Neuron (in vitro differentiated cells): ENCODE measurements around the gene NGF.

Experiments used
- H2AFZ ChIP-seq: one replicate; pipeline ENCODE4 v1.6.1; 2013; ENCODE audit warnings: low read depth, mild to moderate bottlenecking, inconsistent platforms, low read length, moderate library complexity
- H3K27me3 ChIP-seq: one replicate; pipeline ENCODE4 v1.6.1; 2013; ENCODE audit warnings: low read length; ENCODE audit not compliant: insufficient read depth
- H3K36me3 ChIP-seq: one replicate; pipeline ENCODE4 v1.6.1; 2013; ENCODE audit warnings: low read length; ENCODE audit not compliant: insufficient read depth
- H3K4me1 ChIP-seq: one replicate; pipeline ENCODE4 v1.6.1; 2013; ENCODE audit warnings: low read length; ENCODE audit not compliant: insufficient read depth
- H3K4me3 ChIP-seq: 2 replicates; pipeline ENCODE4 v1.5.1; 2013; ENCODE audit warnings: mild to moderate bottlenecking, low read length, moderate library complexity
- H3K9me3 ChIP-seq: one replicate; pipeline ENCODE4 v1.6.1; 2013; ENCODE audit warnings: low read length

NGF gene

GRCh38 chr1:115278211-115278610 lies 59.8 kb downstream of the NGF start:
- Histone ChIP-seq H3K36me3 (no peaks in the 10 kb centered on the region), H2AFZ (no peak overlapping the region), H3K4me1 (no peaks in the 10 kb centered on the region), H3K27me3 (no peaks in the 10 kb centered on the region), H3K4me3 (no peak overlapping the region), H3K9me3 (no peaks in the 10 kb centered on the region)

- Histone ChIP-seq H3K4me3 (no peak overlapping the region), H3K9me3 (no peaks in the 10 kb centered on the region), H3K36me3 (no peaks in the 10 kb centered on the region), H2AFZ (no peak overlapping the region), H3K4me1 (no peaks in the 10 kb centered on the region), H3K27me3 (no peaks in the 10 kb centered on the region)
Measured at GRCh38 chr1:115277276-115277675, 60.8 kb downstream of the NGF start.

GRCh38 chr1:115275216-115275615 lies 62.8 kb downstream of the NGF start:
- no peaks in the 10 kb centered on the region for H3K27me3 ChIP-seq
- no peak overlapping the region for H2AFZ ChIP-seq
- no peaks in the 10 kb centered on the region for H3K36me3 ChIP-seq
- H3K9me3 ChIP-seq: no peaks in the 10 kb centered on the region
- H3K4me1 ChIP-seq: no peaks in the 10 kb centered on the region
- H3K4me3 ChIP-seq: no peak overlapping the region

- Histone ChIP-seq H3K4me3 (no peak overlapping the region), H3K27me3 (no peaks in the 10 kb centered on the region), H2AFZ (no peak overlapping the region), H3K9me3 (no peaks in the 10 kb centered on the region), H3K36me3 (no peaks in the 10 kb centered on the region), H3K4me1 (no peaks in the 10 kb centered on the region)
Measured at GRCh38 chr1:115274467-115274866, 63.6 kb downstream of the NGF start.

- Histone ChIP-seq H3K36me3 (no peaks in the 10 kb centered on the region), H3K27me3 (no peaks in the 10 kb centered on the region), H3K9me3 (no peaks in the 10 kb centered on the region), H3K4me1 (no peaks in the 10 kb centered on the region), H3K4me3 (no peak overlapping the region), H2AFZ (no peak overlapping the region)
Measured at GRCh38 chr1:115266729-115267421, 71.2 kb downstream of the NGF start.

DNA sequence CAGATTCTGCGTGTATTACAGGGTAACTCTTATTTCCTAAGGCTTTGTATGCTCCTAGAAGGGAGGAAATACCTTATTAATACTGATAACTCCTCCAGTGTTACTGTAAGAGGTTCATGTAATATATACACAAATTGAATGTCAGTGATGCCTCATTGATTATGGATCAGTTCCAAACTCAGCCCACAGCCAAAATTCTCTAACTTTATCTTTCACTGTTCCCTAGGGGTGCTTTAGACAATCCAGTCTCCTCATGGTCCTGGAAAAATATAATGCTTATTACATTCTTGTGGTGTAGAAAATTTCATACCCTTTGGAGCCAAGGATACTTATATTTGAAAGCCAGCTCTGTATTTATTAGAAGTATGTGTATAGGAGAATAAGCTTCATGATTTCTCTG lies 73.0 kb downstream of the NGF start:
- Histone ChIP-seq H3K9me3 (no peaks in the 10 kb centered on the region), H3K4me3 (no peak overlapping the region), H3K27me3 (no peaks in the 10 kb centered on the region), H3K4me1 (no peaks in the 10 kb centered on the region), H2AFZ (no peak overlapping the region), H3K36me3 (no peaks in the 10 kb centered on the region)

GRCh38 chr1:115262886-115263285 lies 75.2 kb downstream of the NGF start:
- Histone ChIP-seq H3K4me1 (no peaks in the 10 kb centered on the region), H3K27me3 (no peaks in the 10 kb centered on the region), H3K36me3 (no peaks in the 10 kb centered on the region), H3K4me3 (no peak overlapping the region), H2AFZ (no peak overlapping the region), H3K9me3 (no peaks in the 10 kb centered on the region)

- no peaks in the 10 kb centered on the region for H3K36me3 ChIP-seq
- no peak overlapping the region for H3K4me3 ChIP-seq
- H3K9me3 ChIP-seq: no peaks in the 10 kb centered on the region
- no peak overlapping the region for H2AFZ ChIP-seq
- H3K27me3 ChIP-seq: no peaks in the 10 kb centered on the region
- H3K4me1 ChIP-seq: no peaks in the 10 kb centered on the region
Measured at GRCh38 chr1:115261496-115261895, 76.6 kb downstream of the NGF start.

DNA sequence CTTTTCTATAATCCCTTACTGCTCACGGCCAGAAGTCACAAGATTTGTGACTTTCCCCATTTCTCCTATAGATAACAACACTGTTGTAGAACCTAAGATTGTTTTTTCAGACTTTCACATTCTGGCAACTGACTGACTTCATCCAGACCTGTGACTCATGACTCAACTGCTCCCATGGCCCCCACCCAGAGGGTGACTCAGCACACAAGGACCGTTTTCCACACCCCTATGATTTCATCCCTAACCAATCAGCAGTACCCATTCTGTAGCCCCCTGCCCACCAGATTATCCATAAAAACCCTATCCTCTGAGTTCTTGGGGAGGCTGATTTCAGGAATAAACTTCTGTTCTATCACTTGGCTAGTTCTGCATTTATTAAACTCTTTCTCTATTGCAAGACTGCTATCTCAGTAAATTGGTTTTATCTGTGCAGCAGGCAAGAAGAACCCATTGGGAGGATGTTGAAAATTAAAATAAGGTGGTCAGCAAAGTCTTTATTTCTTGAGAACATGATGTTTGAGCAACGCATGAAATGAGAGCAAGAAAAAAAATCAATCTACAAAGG lies 79.7 kb downstream of the NGF start:
- no peaks in the 10 kb centered on the region for H3K9me3 ChIP-seq
- no peaks in the 10 kb centered on the region for H3K27me3 ChIP-seq
- no peaks in the 10 kb centered on the region for H3K4me1 ChIP-seq
- no peaks in the 10 kb centered on the region for H3K36me3 ChIP-seq
- no peak overlapping the region for H2AFZ ChIP-seq
- H3K4me3 ChIP-seq: no peak overlapping the region

DNA sequence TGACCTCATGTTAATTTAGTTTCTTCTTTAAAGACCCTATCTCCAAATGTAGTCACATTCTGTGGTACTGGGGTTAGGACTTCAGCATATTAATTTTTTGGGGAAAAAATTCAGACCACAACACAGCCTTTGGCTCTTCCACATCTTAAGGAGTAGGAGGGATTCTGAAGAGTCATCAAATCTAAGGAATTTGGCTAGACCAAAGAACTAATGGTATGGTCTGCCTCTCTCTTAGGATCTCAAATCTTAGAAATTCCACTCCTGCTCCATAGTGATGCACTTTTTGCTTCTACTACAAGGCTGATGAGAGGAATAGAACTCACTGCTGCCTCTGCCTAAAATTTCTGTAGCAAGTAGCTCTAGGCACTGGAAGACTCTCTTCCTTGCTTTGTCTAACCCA lies 80.5 kb downstream of the NGF start:
- no peak overlapping the region for H3K4me3 ChIP-seq
- no peaks in the 10 kb centered on the region for H3K36me3 ChIP-seq
- H3K27me3 ChIP-seq: no peaks in the 10 kb centered on the region
- no peaks in the 10 kb centered on the region for H3K9me3 ChIP-seq
- H2AFZ ChIP-seq: no peak overlapping the region
- H3K4me1 ChIP-seq: no peaks in the 10 kb centered on the region

DNA sequence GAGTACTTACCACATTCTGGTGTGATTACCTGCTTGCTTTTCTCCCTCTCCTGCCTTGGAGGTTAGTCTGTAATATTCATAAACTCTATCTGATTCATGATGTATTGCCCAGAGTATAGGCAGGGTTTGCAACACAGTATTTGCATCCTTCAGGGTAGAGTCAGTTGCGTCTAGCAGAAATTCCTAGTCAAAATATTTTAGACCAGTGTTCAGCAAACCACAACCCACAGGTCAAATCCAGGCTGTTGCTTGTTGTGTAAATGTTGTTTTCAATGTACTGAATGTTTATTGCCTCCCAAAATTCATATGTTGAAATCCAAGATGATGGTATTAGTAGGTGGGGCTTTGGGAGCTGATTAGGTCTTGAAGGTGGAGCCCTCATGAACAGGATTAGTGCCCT lies 82.9 kb downstream of the NGF start:
- H3K27me3 ChIP-seq: no peaks in the 10 kb centered on the region
- H3K36me3 ChIP-seq: no peaks in the 10 kb centered on the region
- no peak overlapping the region for H2AFZ ChIP-seq
- no peaks in the 10 kb centered on the region for H3K4me1 ChIP-seq
- no peaks in the 10 kb centered on the region for H3K9me3 ChIP-seq
- no peak overlapping the region for H3K4me3 ChIP-seq

DNA sequence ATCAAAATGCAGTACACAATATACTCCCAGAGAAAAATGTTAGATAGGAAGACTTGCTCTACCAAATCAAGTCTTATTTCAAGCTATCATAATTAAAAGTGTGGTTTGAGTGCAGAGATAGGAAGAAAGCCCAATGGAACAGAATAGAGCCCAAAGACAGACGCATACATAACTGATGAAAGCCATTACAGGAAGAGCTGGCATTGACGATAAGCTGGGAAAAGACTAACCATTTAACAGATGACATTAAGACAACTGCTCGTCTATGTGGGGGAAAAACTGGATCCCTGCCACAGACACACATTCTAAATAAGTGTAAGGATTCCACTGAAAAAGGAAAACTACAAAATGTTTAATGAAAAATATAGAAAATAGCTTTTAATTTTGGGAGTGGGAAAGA lies 85.5 kb downstream of the NGF start:
- Histone ChIP-seq H3K4me3 (no peak overlapping the region), H2AFZ (no peak overlapping the region), H3K9me3 (no peaks in the 10 kb centered on the region), H3K36me3 (no peaks in the 10 kb centered on the region), H3K27me3 (no peaks in the 10 kb centered on the region), H3K4me1 (no peaks in the 10 kb centered on the region)

GRCh38 chr1:115251856-115252255 lies 86.2 kb downstream of the NGF start:
- Histone ChIP-seq H3K4me3 (no peak overlapping the region), H2AFZ (no peak overlapping the region), H3K27me3 (no peaks in the 10 kb centered on the region), H3K9me3 (no peaks in the 10 kb centered on the region), H3K4me1 (no peaks in the 10 kb centered on the region), H3K36me3 (no peaks in the 10 kb centered on the region)

DNA sequence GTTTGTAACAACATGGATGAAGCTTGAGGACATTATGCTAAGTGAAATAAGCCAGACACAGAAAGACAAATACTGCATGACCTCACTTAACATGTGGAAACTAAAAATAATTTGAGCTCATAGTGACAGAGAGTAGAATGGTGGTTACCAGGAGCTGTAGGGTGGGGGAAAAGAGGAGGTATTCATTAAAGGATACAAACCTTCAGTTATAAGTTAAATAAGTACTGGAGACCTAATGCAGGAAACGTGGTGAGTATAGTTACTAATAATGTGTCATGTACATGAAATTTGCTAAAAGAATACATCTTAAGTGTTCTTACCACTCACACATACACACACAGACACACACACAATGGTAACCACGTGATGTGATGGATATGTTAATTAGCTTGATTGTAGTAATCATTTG lies 86.7 kb downstream of the NGF start:
- Histone ChIP-seq H2AFZ (no peak overlapping the region), H3K36me3 (no peaks in the 10 kb centered on the region), H3K27me3 (no peaks in the 10 kb centered on the region), H3K4me1 (no peaks in the 10 kb centered on the region), H3K4me3 (no peak overlapping the region), H3K9me3 (no peaks in the 10 kb centered on the region)
